Effector memory CD4-positive, alpha-beta T cell (primary cell): ENCODE measurements around the gene CCIN.

Experiments used
- DNase-seq, 3 donors: peaks; one replicate each; pipeline ENCODE4 v3.0.0-alpha.2; 2020
- H3K27ac ChIP-seq: 2 replicates; pipeline ENCODE4 v1.7.0; 2013; ENCODE audit warnings: mild to moderate bottlenecking, low read length, moderate library complexity; ENCODE audit not compliant: insufficient read depth, poor library complexity, severe bottlenecking
- H3K27me3 ChIP-seq: replicated peaks from 2 replicates; pipeline ENCODE4 v1.7.0; 2013; ENCODE audit warnings: mild to moderate bottlenecking, low read length; ENCODE audit not compliant: insufficient read depth, control insufficient read depth, poor library complexity, severe bottlenecking
- H3K36me3 ChIP-seq: 2 replicates; pipeline ENCODE4 v1.7.0; 2013; ENCODE audit warnings: mild to moderate bottlenecking, low read length, moderate library complexity; ENCODE audit not compliant: control insufficient read depth, insufficient read depth
- H3K4me1 ChIP-seq: 2 replicates; pipeline ENCODE4 v1.7.0; 2013; ENCODE audit warnings: low read length, mild to moderate bottlenecking; ENCODE audit not compliant: control insufficient read depth, insufficient read depth, poor library complexity, severe bottlenecking
- H3K4me3 ChIP-seq: 2 replicates; pipeline ENCODE4 v1.7.0; 2013; ENCODE audit warnings: low read length, low read depth, mild to moderate bottlenecking; ENCODE audit not compliant: insufficient read depth, poor library complexity, severe bottlenecking
- H3K9me3 ChIP-seq: 2 replicates; pipeline ENCODE4 v1.7.0; 2013; ENCODE audit warnings: mild to moderate bottlenecking, low read length, moderate library complexity; ENCODE audit not compliant: control insufficient read depth

The CCIN gene

GRCh38 chr9:36204906-36205547, 35.8 kb downstream of the CCIN start:
- Histone ChIP-seq H3K4me3 (no peak overlapping the region), H3K27me3 (no peaks in the 10 kb centered on the region), H3K4me1 (no peaks in the 10 kb centered on the region), H3K36me3 (peaks cover 92% of the 10 kb centered on the region), H3K9me3 (no peaks in the 10 kb centered on the region), H3K27ac (no peak overlapping the region)
- DNase-seq, result no peak

GRCh38 chr9:36207016-36207415, 37.8 kb downstream of the CCIN start:
- Histone ChIP-seq H3K4me3 (no peak overlapping the region), H3K36me3 (peaks cover 93% of the 10 kb centered on the region), H3K27ac (no peak overlapping the region)

GRCh38 chr9:36207546-36208012, 38.4 kb downstream of the CCIN start:
- H3K36me3 ChIP-seq, result peaks cover 93% of the 10 kb centered on the region
- H3K27ac ChIP-seq, result no peak overlapping the region
- H3K9me3 ChIP-seq, result no peaks in the 10 kb centered on the region
- no peaks in the 10 kb centered on the region for H3K4me1 ChIP-seq
- DNase-seq, result no peak
- H3K27me3 ChIP-seq, result no peaks in the 10 kb centered on the region
- no peak overlapping the region for H3K4me3 ChIP-seq

More at GRCh38 chr9:36207016-36207415, 37.8 kb downstream of the CCIN start:
- Histone ChIP-seq H3K9me3 (no peaks in the 10 kb centered on the region), H3K4me1 (no peaks in the 10 kb centered on the region), H3K27me3 (no peaks in the 10 kb centered on the region)
- no peak for DNase-seq

GRCh38 chr9:36208521-36209253, 39.5 kb downstream of the CCIN start:
- Histone ChIP-seq H3K4me3 (no peak overlapping the region), H3K4me1 (no peaks in the 10 kb centered on the region), H3K27me3 (no peaks in the 10 kb centered on the region), H3K27ac (no peak overlapping the region), H3K36me3 (peaks cover 90% of the 10 kb centered on the region), H3K9me3 (no peaks in the 10 kb centered on the region)
- DNase-seq, result no peak

- peaks cover 3% of the 10 kb centered on the region for H3K4me1 ChIP-seq
- no peaks in the 10 kb centered on the region for H3K27me3 ChIP-seq
- no peak overlapping the region for H3K4me3 ChIP-seq
- peaks cover 71% of the 10 kb centered on the region for H3K36me3 ChIP-seq
- no peak overlapping the region for H3K27ac ChIP-seq
- DNase-seq, result no peak
- no peaks in the 10 kb centered on the region for H3K9me3 ChIP-seq
Observed at GRCh38 chr9:36210722-36211121, 41.5 kb downstream of the CCIN start.

GRCh38 chr9:36211510-36211909, 42.3 kb downstream of the CCIN start:
- H3K27ac ChIP-seq, result no peak overlapping the region
- DNase-seq, result no peak
- H3K9me3 ChIP-seq, result no peaks in the 10 kb centered on the region
- H3K4me3 ChIP-seq, result no peak overlapping the region
- H3K4me1 ChIP-seq, result peaks cover 7% of the 10 kb centered on the region
- peaks cover 63% of the 10 kb centered on the region for H3K36me3 ChIP-seq
- no peaks in the 10 kb centered on the region for H3K27me3 ChIP-seq

GRCh38 chr9:36213387-36213786, 44.2 kb downstream of the CCIN start:
- Histone ChIP-seq H3K27me3 (no peaks in the 10 kb centered on the region), H3K4me3 (no peak overlapping the region), H3K4me1 (peaks cover 16% of the 10 kb centered on the region), H3K27ac (no peak overlapping the region), H3K36me3 (peaks cover 58% of the 10 kb centered on the region), H3K9me3 (no peaks in the 10 kb centered on the region)
- no peak for DNase-seq

- peaks cover 53% of the 10 kb centered on the region for H3K36me3 ChIP-seq
- no peaks in the 10 kb centered on the region for H3K27me3 ChIP-seq
- peaks cover 17% of the 10 kb centered on the region for H3K4me1 ChIP-seq
- DNase-seq, result no peak
- no peak overlapping the region for H3K27ac ChIP-seq
- no peaks in the 10 kb centered on the region for H3K9me3 ChIP-seq
- no peak overlapping the region for H3K4me3 ChIP-seq
Observed at GRCh38 chr9:36213989-36214388, 44.8 kb downstream of the CCIN start.

- Histone ChIP-seq H3K4me3 (no peak overlapping the region), H3K9me3 (no peaks in the 10 kb centered on the region), H3K4me1 (peaks cover 17% of the 10 kb centered on the region), H3K36me3 (peaks cover 47% of the 10 kb centered on the region), H3K27me3 (no peaks in the 10 kb centered on the region), H3K27ac (no peak overlapping the region)
- DNase-seq, result no peak
Observed at GRCh38 chr9:36214571-36214970, 45.4 kb downstream of the CCIN start.

GRCh38 chr9:36217256-36217968, 48.2 kb downstream of the CCIN start:
- DNase-seq, result no peak
- H3K4me3 ChIP-seq, result no peak overlapping the region
- no peaks in the 10 kb centered on the region for H3K27me3 ChIP-seq
- H3K36me3 ChIP-seq, result peaks cover 45% of the 10 kb centered on the region
- H3K4me1 ChIP-seq, result peaks cover 17% of the 10 kb centered on the region
- H3K27ac ChIP-seq, result no peak overlapping the region
- H3K9me3 ChIP-seq, result peaks cover under 1% of the 10 kb centered on the region
